LoVo (cell line): ENCODE data around the gene SLFN11.
A peak's percentile ranks its signal among the peaks of the same experiment; 100 is the strongest.
"Not testable (repeated sequence)": the region's sequence is repeated elsewhere in the genome, so short reads cannot be mapped to it uniquely, and the experiment has no call there.

Experiments
- DNase-seq: peaks from one replicate; pipeline ENCODE4 v3.0.0-alpha.2; 2016; ENCODE audit warnings: low spot score

The SLFN11 gene

DNA sequence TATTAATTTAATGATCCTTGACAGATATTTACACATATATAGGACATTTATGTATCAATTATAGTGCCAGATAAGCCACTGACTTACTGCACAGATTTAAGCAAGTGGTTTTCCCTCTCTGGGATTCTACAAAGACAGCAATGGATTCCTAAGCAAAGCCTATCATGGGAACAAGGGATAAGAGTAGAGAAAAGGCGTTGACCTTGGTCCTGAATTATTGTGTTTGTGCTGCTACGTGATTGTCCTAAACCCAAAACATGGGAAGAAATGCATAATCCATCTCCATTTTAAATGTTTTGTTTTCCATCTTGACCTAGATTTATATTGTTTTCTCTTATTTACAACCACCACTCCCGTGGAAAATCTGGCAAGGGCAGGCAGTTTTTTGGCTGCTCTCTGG lies 14.0 kb downstream of the SLFN11 start:
- no peak for DNase-seq

DNA sequence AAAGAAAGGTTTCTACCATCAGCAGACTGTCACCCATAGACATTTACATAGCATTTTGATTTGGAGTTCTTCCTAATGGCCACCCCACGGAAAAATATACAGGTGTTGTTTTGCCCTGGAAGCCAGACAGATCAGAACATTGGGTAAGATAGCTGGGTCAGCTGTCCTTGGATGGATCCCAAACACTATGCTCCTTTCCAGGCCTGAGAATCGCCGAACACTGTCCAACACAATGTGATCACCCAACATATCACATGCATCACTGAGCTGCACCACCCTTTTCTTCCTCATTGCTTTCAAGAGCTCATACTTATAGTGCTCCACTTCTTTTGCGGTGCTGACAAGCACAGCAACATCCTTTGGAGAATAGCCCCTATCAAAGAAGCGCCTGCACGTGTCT lies 21.1 kb downstream of the SLFN11 start:
- no peak for DNase-seq

DNA sequence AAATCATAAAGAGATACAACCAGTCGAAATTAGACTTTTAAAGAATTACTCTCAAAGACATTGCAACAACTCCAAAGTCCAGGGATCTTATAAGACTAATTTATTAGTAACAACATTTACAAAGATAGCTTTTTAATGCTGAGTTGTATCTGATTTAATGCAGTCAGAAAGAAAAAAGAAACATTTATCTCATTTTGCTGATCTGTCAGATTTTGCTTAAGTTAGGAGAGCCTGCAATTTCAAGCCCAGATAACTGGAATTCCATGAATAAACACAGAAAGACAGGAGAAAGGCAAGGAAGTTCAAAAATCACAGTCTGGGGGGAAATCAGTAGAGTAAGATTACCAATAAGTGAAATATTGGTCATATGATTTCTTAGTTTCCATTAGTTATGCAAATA lies 22.9 kb downstream of the SLFN11 start:
- no peak for DNase-seq

DNA sequence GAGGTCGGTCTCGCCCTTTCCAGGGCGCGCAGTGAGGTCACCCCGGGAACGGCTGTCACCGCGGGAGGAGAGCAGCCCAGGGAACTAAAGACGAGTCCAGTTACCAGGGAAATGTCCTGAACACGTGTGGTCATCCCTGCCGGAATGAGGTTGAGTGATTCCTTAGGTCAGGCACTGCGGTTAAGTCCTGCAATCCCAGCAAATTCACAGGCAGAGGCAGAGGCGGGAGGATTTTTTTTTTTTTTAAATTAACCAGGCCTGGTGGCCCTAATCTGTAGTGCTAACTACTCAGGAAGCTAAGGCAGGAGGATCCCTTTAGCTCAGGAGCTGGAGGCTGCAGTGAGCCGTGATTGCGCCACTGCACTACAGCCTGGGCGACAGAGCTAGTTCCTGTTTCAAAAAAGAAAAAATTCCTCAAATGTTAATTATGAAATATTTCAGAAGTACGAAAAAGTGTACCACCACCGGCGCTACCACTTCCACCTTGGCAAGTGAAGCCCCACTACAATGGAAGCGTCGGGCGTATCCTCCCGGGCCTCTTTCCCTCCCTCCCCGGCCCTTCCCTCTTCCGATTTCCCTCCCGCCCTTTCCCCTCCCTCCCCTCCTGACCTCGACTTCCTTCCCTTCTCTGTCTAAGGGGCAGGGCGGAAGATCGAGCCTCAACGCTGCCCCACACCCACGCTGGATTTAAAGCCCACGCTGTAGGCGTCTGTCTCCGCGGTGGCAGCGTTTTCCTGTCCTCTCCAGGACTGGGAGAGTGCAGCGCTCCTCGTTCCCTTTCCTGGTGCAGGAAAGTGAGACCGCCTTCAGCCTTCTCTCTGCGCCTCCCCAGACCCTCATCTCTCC lies 27.3 kb downstream of the SLFN11 start:
- no peak for DNase-seq

DNA sequence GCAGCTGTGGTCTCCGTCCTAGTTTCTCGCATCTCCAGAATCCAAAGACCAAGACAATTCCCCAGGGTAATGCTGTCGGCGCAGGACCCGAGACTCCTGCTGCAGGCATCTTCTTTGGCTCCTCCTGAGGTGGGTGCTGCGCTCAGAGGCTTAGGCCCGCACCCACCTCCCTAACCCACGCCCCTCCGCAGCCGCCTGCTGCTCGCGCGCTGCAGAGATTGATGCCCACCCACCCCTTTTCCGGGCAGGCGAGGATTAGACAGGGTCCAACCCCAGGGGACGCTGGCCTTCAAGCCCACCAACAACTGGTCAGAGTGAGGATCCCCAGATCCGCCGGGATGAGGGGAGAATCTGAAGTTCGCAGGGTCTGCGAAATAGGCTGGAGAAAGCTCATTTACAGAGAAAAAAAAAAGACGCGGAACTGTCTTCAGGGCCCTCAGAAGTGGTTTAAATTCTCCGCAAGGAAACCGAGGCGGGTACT lies 27.9 kb downstream of the SLFN11 start:
- DNase-seq = no peak

DNA sequence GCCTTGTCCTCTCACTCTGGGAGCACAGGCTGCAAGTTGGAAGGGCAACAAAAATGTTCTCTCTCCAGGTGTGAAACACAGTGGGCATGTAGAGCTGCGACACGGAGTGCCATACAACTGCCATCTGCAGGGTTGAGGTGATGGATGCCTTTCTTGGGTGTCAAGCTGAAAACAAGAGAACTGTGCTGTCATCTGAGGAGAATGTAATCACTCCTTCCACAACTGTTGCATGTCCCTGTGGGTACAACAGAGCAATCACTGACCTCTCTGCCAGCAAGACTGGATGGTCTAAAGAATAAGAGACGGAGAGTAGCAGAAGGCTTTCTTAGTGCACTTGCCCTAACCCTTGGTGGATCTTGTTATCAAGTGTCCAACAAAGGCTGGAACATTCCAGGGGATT lies 29.2 kb downstream of the SLFN11 start:
- DNase-seq = no peak

DNA sequence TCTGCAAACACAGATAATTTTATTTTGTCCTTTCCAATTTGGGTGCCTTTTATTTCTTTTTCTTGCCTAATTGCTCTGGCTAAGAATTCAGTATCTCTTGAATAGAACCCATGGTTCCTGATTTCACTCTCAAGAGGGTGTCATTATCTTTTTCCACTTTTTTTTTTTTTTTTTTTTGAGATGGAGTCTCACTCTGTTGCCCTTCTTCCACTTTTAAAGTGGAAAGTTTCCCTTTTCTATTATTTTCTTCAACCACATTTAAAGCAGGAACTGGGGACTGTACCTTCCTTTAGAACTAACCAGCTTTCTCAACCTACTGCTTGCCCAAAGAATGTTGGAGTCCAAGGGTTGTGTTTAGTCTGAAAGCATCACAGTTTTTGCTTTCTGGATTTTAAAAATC lies 31.1 kb downstream of the SLFN11 start:
- no peak for DNase-seq

DNA sequence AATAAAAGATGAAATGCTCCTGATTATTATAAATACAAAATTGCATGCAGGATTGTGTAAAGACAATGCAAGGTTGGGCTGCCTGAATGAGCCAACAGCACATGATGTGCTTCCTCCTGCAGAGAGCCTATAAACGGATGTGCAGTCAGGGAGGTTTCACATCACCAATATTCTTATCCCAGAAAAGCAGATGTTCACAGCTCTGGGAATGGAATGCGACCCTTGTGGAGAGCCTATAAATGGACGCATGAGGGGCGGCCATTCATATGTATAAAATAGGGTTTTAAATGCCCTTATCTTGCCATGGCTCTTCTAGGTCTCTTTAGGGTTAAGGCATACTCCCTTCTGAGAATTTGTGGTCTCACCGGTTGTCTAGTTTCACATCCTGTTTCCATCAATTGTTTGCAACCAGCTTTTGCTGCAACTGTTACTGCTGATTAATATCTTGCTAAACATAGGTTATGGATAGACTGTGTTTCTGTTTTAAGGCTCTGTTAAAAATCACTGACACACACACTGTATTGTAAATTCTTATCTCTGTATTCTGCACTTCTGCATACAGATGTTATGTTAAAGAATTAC lies 31.9 kb downstream of the SLFN11 start:
- DNase-seq = no peak

DNA sequence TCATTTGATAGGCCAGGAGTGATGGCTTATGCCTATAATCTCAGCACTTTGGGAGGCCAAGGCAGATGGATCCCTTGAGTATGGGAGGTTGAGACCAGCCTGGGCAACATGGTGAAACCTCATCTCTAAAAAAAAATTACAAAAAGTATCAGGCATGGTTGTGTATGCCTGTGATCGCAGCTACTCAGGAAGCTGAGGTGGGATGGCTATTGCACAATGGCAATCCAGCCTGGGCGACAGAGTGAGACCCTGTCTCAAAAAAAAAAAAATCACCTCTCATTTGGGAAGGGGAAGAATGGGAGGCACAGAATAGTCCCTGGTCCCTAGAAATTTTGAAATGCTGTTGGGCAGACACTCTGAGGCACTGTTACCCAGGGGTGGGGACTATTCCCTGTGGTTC lies 35.2 kb downstream of the SLFN11 start:
- DNase-seq = no peak

DNA sequence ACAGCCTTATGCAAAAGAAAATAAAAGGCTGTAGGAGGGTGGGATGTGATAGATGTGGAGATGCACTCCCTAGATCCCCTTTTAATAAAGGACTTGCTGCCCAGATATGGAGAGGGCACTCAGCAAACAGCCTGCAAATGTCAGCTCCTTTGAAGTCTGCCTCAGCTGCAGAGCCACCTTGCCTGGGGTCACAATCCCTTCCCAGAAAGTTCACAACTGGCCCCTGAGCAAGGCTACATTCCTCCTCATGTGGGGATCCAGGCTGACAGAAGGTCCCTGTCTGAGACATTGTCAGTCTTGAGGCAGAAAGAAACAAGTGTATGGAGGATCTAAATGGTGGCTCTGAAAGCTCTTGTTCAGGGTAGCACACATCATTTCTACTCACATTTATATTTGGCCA lies 36.1 kb downstream of the SLFN11 start:
- DNase-seq = no peak

DNA sequence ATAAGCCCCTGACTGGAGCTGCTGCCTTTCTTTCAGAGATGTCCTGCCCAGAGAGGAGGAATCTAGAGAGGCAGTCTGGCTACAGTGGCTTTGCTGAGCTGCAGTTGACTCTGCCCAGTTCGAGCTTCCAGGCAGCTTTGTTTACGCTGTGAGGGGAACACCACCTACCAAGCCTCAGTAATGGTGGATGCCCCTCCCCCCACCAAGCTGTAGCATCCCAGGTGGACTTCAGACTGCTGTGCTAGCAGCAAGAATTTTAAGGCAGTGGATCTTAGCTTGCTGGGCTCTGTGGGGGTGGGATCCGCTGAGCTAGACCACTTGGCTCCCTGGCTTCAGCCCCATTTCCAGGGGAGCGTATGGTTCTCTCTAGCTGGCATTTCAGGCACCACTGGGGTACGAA lies 39.8 kb downstream of the SLFN11 start:
- DNase-seq = not testable (repeated sequence)

DNA sequence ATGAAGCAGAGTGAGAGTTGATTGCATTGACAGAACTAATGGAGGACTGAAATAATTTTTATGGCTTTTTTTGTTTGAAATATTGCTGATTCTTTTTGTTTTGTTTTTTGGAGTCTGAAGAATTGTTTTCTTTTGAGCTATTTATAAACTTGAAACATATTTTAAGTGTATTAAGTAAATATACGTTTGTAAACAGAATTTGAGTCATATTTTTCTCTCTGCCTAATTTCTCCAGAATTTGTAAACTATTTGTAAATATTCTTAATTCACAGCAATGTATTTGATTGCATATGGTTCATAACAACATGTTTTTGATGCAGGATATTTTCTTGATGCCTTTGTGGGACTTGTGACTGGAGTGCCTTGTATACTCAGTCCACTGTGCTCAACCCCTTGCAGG lies 50.7 kb downstream of the SLFN11 start:
- no peak for DNase-seq

DNA sequence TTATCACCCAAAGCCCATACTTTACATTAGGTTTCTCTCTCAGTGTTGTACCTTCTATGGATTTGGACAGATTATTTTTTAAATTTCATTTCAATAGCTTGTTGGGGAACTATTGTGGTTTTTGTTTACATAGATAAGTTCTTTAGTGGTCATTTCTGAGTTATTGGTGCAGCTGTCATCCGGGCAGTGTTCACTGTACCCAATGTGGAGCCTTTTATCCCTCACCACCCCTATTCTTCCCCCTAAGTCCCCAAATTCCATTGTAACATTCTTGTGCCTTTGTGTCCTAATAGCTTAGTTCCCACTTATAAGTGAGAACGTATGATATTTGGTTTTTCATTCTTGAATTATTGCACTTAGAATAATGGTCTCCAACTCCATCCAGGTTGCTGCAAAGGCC lies 57.5 kb downstream of the SLFN11 start:
- DNase-seq = no peak

DNA sequence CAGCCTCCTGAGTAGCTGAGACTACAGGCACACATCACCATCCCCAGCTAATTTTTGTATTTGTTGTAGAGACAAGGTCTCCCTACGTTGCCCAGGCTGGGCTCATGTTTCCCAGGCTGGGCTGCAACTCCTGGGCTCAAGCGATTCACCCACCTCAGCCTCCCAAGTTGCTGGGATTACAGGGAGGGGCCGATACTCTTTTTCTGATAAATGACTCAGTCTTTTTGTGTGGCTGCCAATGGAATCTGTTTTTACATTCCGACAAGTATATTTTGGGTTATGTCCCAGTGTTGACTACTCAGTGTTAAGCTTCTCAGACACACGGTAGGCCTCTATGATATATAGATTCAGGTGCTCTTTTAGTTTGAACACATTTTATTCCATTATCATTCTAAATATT lies 58.1 kb downstream of the SLFN11 start:
- DNase-seq = peak; percentile 23

DNA sequence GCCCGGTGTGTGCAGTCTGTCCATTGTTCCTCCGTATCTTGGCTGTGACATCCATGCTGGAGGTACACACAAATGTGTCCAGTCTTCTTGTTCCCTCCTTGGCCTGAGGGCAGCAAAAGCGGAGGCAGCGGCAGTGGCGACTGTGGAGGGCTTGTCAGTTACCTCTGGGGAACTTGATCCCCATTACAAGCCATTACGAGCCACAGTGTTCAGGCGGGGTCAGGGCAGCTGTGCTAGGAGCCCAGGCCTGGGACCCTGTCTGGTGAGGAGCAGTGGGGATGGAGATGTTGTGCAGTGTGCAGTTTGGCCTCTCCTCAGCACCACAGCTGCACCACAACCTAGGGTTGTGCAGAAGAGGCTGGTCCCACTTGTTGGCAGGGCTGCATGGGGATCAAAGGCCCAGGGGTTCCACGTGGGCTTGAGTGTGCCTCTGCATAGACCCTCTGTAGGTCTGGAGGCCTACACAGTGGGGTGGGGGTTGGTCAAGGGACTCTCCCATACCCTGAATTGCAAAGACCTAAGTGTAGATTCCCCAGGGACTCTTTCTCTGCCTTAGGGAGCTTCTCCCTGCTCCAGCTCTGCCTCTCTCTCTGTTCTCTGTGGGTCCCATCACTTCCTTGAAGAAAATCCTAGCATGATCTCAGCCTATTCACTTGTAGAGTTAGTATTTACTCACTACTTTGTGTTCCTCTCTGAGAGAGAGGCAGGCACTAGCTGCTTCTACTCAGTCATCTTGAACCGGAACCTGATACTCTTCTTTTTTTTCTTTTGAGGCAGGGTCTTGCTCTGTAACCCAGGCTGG lies 58.8 kb downstream of the SLFN11 start:
- no peak for DNase-seq

DNA sequence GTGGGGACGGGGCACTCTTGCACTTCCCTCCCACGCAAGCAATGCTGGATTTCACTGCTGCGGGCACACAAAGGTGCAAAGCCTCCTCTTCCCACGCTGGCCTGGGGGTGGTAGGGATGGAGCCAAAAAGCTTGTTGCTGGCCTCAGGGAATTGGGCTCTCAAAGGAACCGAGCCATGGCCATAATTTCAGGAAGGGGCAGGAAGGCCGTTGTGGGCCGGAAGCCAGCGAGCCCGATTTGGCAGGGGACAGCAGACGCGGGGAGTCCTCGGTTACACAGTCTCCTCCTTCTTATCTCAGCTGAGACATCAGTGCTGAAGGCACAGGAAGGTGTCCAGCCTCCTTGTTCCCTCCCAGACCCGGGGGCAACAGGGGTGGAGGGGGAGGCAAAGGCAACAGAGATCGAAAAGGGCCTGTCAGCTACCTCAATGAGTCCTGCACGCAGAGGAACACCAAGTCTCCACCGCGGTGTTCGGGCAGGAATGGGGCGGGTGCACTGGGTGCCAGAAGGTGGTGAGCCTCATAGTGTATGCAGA lies 59.5 kb downstream of the SLFN11 start:
- DNase-seq = no peak

DNA sequence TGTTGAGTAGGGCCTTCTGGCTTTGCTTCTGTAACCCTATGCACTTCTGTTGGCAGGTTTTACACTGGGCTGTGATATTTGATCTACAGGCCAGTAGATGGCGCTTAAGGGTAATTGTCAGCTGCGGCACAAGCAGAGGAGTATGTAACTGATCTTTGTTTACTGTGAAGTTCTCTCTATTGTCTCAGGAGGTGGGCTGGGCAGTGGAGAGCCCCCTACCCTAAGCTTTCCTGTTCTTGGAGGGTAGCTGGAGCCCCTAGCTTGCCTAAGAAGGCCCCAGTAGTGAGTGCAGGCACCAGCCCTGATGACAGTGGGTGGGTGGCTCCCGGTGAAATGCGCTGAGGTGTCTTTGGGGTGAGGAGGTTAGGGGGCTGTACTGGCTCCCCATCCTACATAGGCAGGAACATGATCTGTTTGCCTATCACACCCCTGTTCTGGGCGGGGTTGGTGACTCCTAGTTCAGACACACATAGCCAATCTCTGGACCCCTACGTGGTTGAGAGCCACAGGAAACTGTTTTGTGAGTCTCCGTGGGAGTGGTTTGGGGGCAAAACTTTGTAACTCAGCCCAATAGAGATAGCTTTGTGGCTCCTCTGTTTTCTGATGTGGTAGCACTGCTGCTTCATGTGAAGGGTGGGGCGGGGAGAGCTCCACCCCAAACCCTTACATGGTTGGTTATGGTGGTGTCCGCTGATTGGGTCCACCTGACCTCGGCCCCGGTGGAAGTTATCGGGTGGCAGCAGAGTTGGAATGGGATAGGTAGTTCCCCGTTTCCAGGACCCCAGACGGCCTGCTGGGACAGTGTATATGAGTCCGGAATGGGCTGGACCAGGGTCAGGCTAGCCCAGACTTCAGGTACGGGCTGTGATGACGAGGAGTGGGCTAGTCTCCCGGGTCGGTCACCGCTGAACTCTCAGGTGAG lies 60.4 kb downstream of the SLFN11 start:
- peak; percentile 60 for DNase-seq

DNA sequence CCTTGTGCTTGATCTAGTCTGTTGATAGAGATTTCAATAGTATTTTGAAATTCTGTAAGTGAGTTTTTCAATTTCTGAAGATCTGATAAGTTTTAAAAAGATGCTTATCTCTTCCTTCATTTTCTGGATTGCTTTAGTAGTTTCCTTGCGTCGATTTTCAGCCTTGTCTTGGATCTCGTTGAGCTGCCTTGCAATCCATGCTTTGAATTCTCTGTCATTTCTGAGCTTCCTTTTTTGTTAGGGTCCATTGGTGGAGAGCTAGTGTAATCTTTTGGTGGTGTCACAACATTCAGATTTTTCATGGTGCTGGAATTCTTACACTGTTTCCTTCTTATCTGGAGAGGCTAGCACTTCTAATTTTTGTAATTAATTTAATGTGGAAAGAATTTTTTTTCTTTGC lies 61.1 kb downstream of the SLFN11 start:
- no peak for DNase-seq

DNA sequence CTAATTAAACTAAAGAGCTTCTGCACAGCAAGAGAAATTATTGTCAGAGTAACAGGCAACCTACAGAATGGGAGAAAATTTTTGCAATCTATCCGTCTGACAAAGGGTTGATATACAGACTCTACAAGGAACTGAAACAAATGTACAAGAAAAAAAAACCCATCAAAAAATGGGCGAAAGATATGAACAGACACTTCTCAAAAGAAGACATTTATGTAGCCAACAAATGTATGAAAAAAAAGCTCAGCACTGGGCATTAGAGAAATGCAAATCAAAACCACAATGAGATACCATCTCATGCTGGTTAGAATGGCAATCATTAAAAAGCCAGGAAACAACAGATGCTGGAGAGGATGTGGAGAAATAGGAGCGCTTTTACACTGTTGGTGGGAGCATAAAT lies 64.1 kb downstream of the SLFN11 start:
- DNase-seq = not testable (repeated sequence)
